Sigmoid colon (tissue), 7 donors: ENCODE measurements around the gene ZSWIM5. TPM values are rescaled to one million over a fixed set of nuclear protein-coding genes. Genes with fewer than 3 reads are reported as not detected.
"Not testable (repeated sequence)": the region's sequence is repeated elsewhere in the genome, so short reads cannot be mapped to it uniquely, and the experiment has no call there.

ENCODE experiments used
- DNase-seq: peaks from one replicate; pipeline ENCODE4 v3.0.0-alpha.2; 2019
- H3K27ac ChIP-seq, 4 donors: fragments of 200-600 bp; sonication (generic); one replicate each; pipeline ENCODE4 v1.5.1; 2016 to 2019; ENCODE audit warnings: mild to moderate bottlenecking in 1 of 4
- H3K27me3 ChIP-seq, 3 donors: fragments of 200-600 bp; sonication (generic); one replicate each; pipeline ENCODE4 v1.5.1; 2019; ENCODE audit warnings: mild to moderate bottlenecking in 1 of 3
- H3K36me3 ChIP-seq, 4 donors: fragments of 200-600 bp; sonication (generic); one replicate each; pipeline ENCODE4 v1.5.1; 2016 to 2019
- H3K4me1 ChIP-seq, 4 donors: fragments of 200-600 bp; sonication (generic); one replicate each; pipeline ENCODE4 v1.5.1; 2017 to 2019
- H3K4me3 ChIP-seq, 4 donors: fragments of 200-600 bp; sonication (generic); one replicate each; pipeline ENCODE4 v1.5.1; 2017 to 2019; ENCODE audit warnings: mild to moderate bottlenecking in 2 of 4, moderate library complexity in 1 of 4
- H3K9me3 ChIP-seq, 4 donors: fragments of 200-600 bp in 3 of 4; sonication (generic) in 3 of 4; one replicate each; pipeline versions ENCODE4 v1.5.1 to v1.6.1; 2013 to 2019
- CTCF ChIP-seq, 4 experiments: fragments of 450-650 bp in 3 of 4; fragments of 200-600 bp in 1 of 4; IDR thresholded peaks; one replicate each; pipeline ENCODE4 v1.5.1; 2016 to 2019; ENCODE audit warnings: antibody characterized with exemption in 4 of 4, mild to moderate bottlenecking in 3 of 4, moderate library complexity in 2 of 4
- EP300 ChIP-seq, 4 donors: sonication (generic); formaldehyde crosslinking; IDR thresholded peaks; one replicate each; pipeline ENCODE4 v1.6.1; 2017; ENCODE audit warnings: antibody characterized with exemption in 4 of 4
- POLR2A ChIP-seq, 2 donors: fragments of 450-650 bp; IDR thresholded peaks; one replicate each; pipeline ENCODE4 v1.6.1; 2016; ENCODE audit warnings: antibody characterized with exemption in 2 of 2, mild to moderate bottlenecking in 2 of 2, moderate library complexity in 2 of 2
- POLR2AphosphoS5 ChIP-seq, 4 donors: sonication (generic); formaldehyde crosslinking; IDR thresholded peaks; one replicate each; pipeline ENCODE4 v1.6.1; 2017; ENCODE audit warnings: antibody characterized with exemption in 4 of 4
- WGBS, 2 donors: extraction: QIAGEN DNeasy Blood & Tissue Kit; methylation state at CpG; one replicate each; pipeline ENCODE4 v1.1.7; 2013; 5-methylcytosine and 5-hydroxymethylcytosine counted together
- intact Hi-C: fragments of 100-400 bp; cut with DNase I; formaldehyde crosslinking; loops from one replicate; pipeline ENCODE4 v1.15.1; 2023
- polyA plus RNA-seq, 3 donors: library from polyadenylated mRNA; stranded (reverse); fragments of 200-250 nt; gene quantifications; one replicate each; pipeline ENCODE4 v1.2.3, GENCODE V29; 2013
- total RNA-seq, 4 donors: library from RNA; depleted of rRNA; stranded (reverse); fragments of >200 nt; gene quantifications; one replicate each; pipeline ENCODE4 v1.1.0, GENCODE V29; 2016
- donor health status: healthy with polysubstance abuse.
- donor health status: Bipolar disorder and iron deficiency.
- donor health status: healthy.

Gene ZSWIM5
- total and polyA plus RNA-seq, 7 donors, result 2.4 to 4.3 (median 3.2) TPM

GRCh38 chr1:45135316-45135715 lies 71.1 kb downstream of the ZSWIM5 start:
- DNase-seq, result no peak
- H3K36me3 ChIP-seq, result no peaks in the 10 kb centered on the region
- intact Hi-C loops, result no loop called here
- H3K4me3 ChIP-seq, result no peak overlapping the region
- no peaks in the 10 kb centered on the region for H3K27me3 ChIP-seq
- 8 to 56% methylated on average over 1 of the region's 1 CpG for WGBS, 2 donors
- no peaks in the 10 kb centered on the region for H3K9me3 ChIP-seq
- no peak overlapping the region for H3K27ac ChIP-seq
- no peaks in the 10 kb centered on the region for H3K4me1 ChIP-seq
- no peak for TF ChIP-seq CTCF (IDR thresholded peaks at IDR 0.05)
- TF ChIP-seq POLR2AphosphoS5 (IDR thresholded peaks at IDR 0.05), result no peak
- no peak for TF ChIP-seq EP300 (IDR thresholded peaks at IDR 0.05)
- TF ChIP-seq POLR2A (IDR thresholded peaks at IDR 0.05), result no peak

- H3K27me3 ChIP-seq, result no peaks in the 10 kb centered on the region
- no peaks in the 10 kb centered on the region for H3K4me1 ChIP-seq
- H3K9me3 ChIP-seq, result no peaks in the 10 kb centered on the region
- TF ChIP-seq POLR2AphosphoS5 (IDR thresholded peaks at IDR 0.05), result no peak
- TF ChIP-seq POLR2A (IDR thresholded peaks at IDR 0.05), result no peak
- no peak for TF ChIP-seq CTCF (IDR thresholded peaks at IDR 0.05)
- TF ChIP-seq EP300 (IDR thresholded peaks at IDR 0.05), result no peak
- no peaks in the 10 kb centered on the region for H3K36me3 ChIP-seq
- no peak overlapping the region for H3K4me3 ChIP-seq
- H3K27ac ChIP-seq, result no peak overlapping the region
- intact Hi-C loops, result no loop called here
- DNase-seq, result no peak
- 15 to 67% methylated on average over 2 of the region's 2 CpGs for WGBS, 2 donors
Observed at GRCh38 chr1:45134461-45134873, 71.9 kb downstream of the ZSWIM5 start.

- WGBS, 2 donors, result 95% methylated on average over 2 of the region's 2 CpGs
- H3K36me3 ChIP-seq, H3K27me3 ChIP-seq, H3K4me1 ChIP-seq, H3K4me3 ChIP-seq, intact Hi-C loops, H3K27ac ChIP-seq, DNase-seq, H3K9me3 ChIP-seq: not testable (repeated sequence)
Observed at GRCh38 chr1:45132719-45133118, 73.7 kb downstream of the ZSWIM5 start.

- WGBS, 2 donors, result 68 to 96% methylated on average over 2 of the region's 2 CpGs
- Histone ChIP-seq H3K27me3 (no peaks in the 10 kb centered on the region), H3K9me3 (no peaks in the 10 kb centered on the region), H3K36me3 (no peaks in the 10 kb centered on the region), H3K4me3 (no peak overlapping the region), H3K27ac (no peak overlapping the region), H3K4me1 (no peaks in the 10 kb centered on the region)
- TF ChIP-seq CTCF (IDR thresholded peaks at IDR 0.05), result no peak
- TF ChIP-seq EP300 (IDR thresholded peaks at IDR 0.05), result no peak
- TF ChIP-seq POLR2AphosphoS5 (IDR thresholded peaks at IDR 0.05), result no peak
- no peak for TF ChIP-seq POLR2A (IDR thresholded peaks at IDR 0.05)
- intact Hi-C loops, result no loop called here
- no peak for DNase-seq
Observed at GRCh38 chr1:45123358-45123757, 83.0 kb downstream of the ZSWIM5 start.

GRCh38 chr1:45122724-45123123 lies 83.7 kb downstream of the ZSWIM5 start:
- Histone ChIP-seq H3K4me1 (no peaks in the 10 kb centered on the region), H3K9me3 (no peaks in the 10 kb centered on the region), H3K36me3 (no peaks in the 10 kb centered on the region), H3K4me3 (no peak overlapping the region), H3K27ac (no peak overlapping the region), H3K27me3 (no peaks in the 10 kb centered on the region)
- no peak for DNase-seq
- no peak for TF ChIP-seq POLR2AphosphoS5 (IDR thresholded peaks at IDR 0.05)
- no peak for TF ChIP-seq POLR2A (IDR thresholded peaks at IDR 0.05)
- no peak for TF ChIP-seq CTCF (IDR thresholded peaks at IDR 0.05)
- no peak for TF ChIP-seq EP300 (IDR thresholded peaks at IDR 0.05)
- intact Hi-C loops, result no loop called here
- 87 to 88% methylated on average over 1 of the region's 1 CpG for whole genome bisulfite sequencing, 2 donors
